GM23338 (cell line): ENCODE measurements around the gene TCF20. TPM values are rescaled to one million over a fixed set of nuclear protein-coding genes. Genes with fewer than 3 reads are reported as not detected.

Experiments used
- ATAC-seq: fragments of 200-7000 bp; cut with Tn5 transposase; 3 replicates; pipeline ENCODE4 v1.9.1; 2020
- DNase-seq: peaks from one replicate; pipeline ENCODE4 v3.0.0-alpha.2; 2015; ENCODE audit warnings: low spot score
- H2AFZ ChIP-seq: fragments of 200-600 bp; sonication (generic); 2 replicates; pipeline ENCODE4 v1.8.0; 2016; ENCODE audit warnings: antibody characterized with exemption, mild to moderate bottlenecking, moderate library complexity
- H3F3A ChIP-seq: fragments of 200-600 bp; sonication (generic); replicated peaks from 2 replicates; pipeline ENCODE4 v1.8.0; 2017; ENCODE audit warnings: antibody characterized with exemption, mixed run types, low read depth
- H3K27ac ChIP-seq: fragments of 200-600 bp; sonication (generic); 2 replicates; pipeline ENCODE4 v1.6.1; 2016; ENCODE audit warnings: low read depth
- H3K27me3 ChIP-seq: fragments of 200-600 bp; sonication (generic); 2 replicates; pipeline ENCODE4 v1.8.0; 2016; ENCODE audit warnings: mild to moderate bottlenecking, mixed run types, moderate library complexity; ENCODE audit not compliant: insufficient read depth
- H3K36me3 ChIP-seq: fragments of 200-600 bp; sonication (generic); 2 replicates; pipeline ENCODE4 v1.8.0; 2016; ENCODE audit warnings: mild to moderate bottlenecking; ENCODE audit not compliant: insufficient read depth
- H3K4me1 ChIP-seq: fragments of 200-600 bp; sonication (generic); 2 replicates; pipeline ENCODE4 v1.8.0; 2016; ENCODE audit warnings: mild to moderate bottlenecking, moderate library complexity; ENCODE audit not compliant: insufficient read depth
- H3K4me2 ChIP-seq: fragments of 200-600 bp; sonication (generic); 2 replicates; pipeline ENCODE4 v1.7.1; 2017; ENCODE audit warnings: mixed run types
- H3K4me3 ChIP-seq: fragments of 200-600 bp; sonication (generic); 2 replicates; pipeline ENCODE4 v1.6.1; 2016; ENCODE audit warnings: mixed run types
- H3K79me2 ChIP-seq: fragments of 200-600 bp; sonication (generic); replicated peaks from 2 replicates; pipeline ENCODE4 v1.8.0; 2017; ENCODE audit warnings: mild to moderate bottlenecking; ENCODE audit not compliant: insufficient read depth
- H3K9me2 ChIP-seq: fragments of 200-600 bp; sonication (generic); 2 replicates; pipeline ENCODE4 v1.8.0; 2017; ENCODE audit not compliant: insufficient read depth
- H4K20me1 ChIP-seq: fragments of 200-600 bp; sonication (generic); replicated peaks from 2 replicates; pipeline ENCODE4 v1.8.0; 2017; ENCODE audit warnings: mild to moderate bottlenecking; ENCODE audit not compliant: insufficient read depth
- H3K27ac Mint-ChIP-seq: 2 replicates; pipeline ENCODE4 v1.8.0; 2020; ENCODE audit warnings: inconsistent platforms, mild to moderate bottlenecking, moderate library complexity, mixed read lengths
- H3K27me3 Mint-ChIP-seq: 3 replicates; pipeline ENCODE4 v1.8.0; 2022; ENCODE audit warnings: low read depth, mild to moderate bottlenecking, moderate library complexity, mixed read lengths, inconsistent platforms; ENCODE audit not compliant: insufficient read depth, poor library complexity
- H3K36me3 Mint-ChIP-seq: 3 replicates; pipeline ENCODE4 v1.8.0; 2021; ENCODE audit warnings: low read depth, mild to moderate bottlenecking, inconsistent platforms, moderate library complexity, mixed read lengths
- H3K4me1 Mint-ChIP-seq: 3 replicates; pipeline ENCODE4 v1.8.0; 2020; ENCODE audit warnings: mild to moderate bottlenecking, inconsistent platforms, mixed read lengths
- H3K4me3 Mint-ChIP-seq: 3 replicates; pipeline ENCODE4 v1.8.0; 2021; ENCODE audit warnings: moderate library complexity, mild to moderate bottlenecking, inconsistent platforms, mixed read lengths
- H3K9me3 Mint-ChIP-seq: 3 replicates; pipeline ENCODE4 v1.8.0; 2020; ENCODE audit warnings: moderate library complexity, mild to moderate bottlenecking, inconsistent platforms, mixed read lengths
- CREB1 ChIP-seq: fragments of 250-450 bp; sonication (Bioruptor Pico); IDR thresholded peaks from 2 replicates; pipeline ENCODE4 v1.5.0; 2020; ENCODE audit warnings: low read depth, mild to moderate bottlenecking, moderate library complexity
- EZH2 ChIP-seq: fragments of 200-600 bp; sonication (generic); IDR thresholded peaks from one replicate; pipeline ENCODE4 v1.8.0; 2017; ENCODE audit warnings: antibody characterized with exemption, mild to moderate bottlenecking, low read depth; ENCODE audit not compliant: unreplicated experiment
- STAT1 ChIP-seq: IDR thresholded peaks from one replicate; pipeline ENCODE4 v1.6.1; 2016; ENCODE audit warnings: antibody characterized with exemption; ENCODE audit not compliant: unreplicated experiment
- polyA plus RNA-seq: library from polyadenylated mRNA; unstranded; fragments of >200 nt; fragmentation: Nextera tagmentation; extraction: Ambion mirVana; gene quantifications from 2 replicates; pipeline ENCODE4 v1.2.1, GENCODE V29; 2016
- total RNA-seq: library from RNA; depleted of rRNA; stranded (reverse); fragments of >200 nt; shearing (Covaris generic); gene quantifications from 2 replicates; pipeline ENCODE4 v1.2.3, GENCODE V29; 2014
- TF ChIP-seq, protein P1 (sequence below), 2 experiments: fragments of 200-600 bp in 1 of 2; sonication (generic) in 1 of 2; conservative IDR thresholded peaks; 2 replicates each; pipeline versions ENCODE4 v1.5.1 to v1.6.1; 2016 to 2017; ENCODE audit warnings: antibody characterized with exemption in 2 of 2, low read depth in 2 of 2, mild to moderate bottlenecking in 2 of 2, moderate library complexity in 1 of 2
- TF ChIP-seq, protein P2 (sequence below): IDR thresholded peaks from one replicate; pipeline ENCODE4 v1.6.1; 2018; ENCODE audit warnings: antibody characterized with exemption; ENCODE audit not compliant: unreplicated experiment
- TF ChIP-seq, protein P3 (sequence below): IDR thresholded peaks from 2 replicates; pipeline ENCODE4 v1.6.1; 2016; ENCODE audit warnings: antibody characterized with exemption
- TF ChIP-seq, protein P4 (sequence below): fragments of 250-450 bp; sonication (Bioruptor Pico); IDR thresholded peaks from 2 replicates; pipeline ENCODE4 v1.5.0; 2020; ENCODE audit warnings: mild to moderate bottlenecking, moderate library complexity

The TCF20 gene
- total and polyA plus RNA-seq, 2 experiments from 2014 or later, result 6.4 to 68.7 TPM

DNA sequence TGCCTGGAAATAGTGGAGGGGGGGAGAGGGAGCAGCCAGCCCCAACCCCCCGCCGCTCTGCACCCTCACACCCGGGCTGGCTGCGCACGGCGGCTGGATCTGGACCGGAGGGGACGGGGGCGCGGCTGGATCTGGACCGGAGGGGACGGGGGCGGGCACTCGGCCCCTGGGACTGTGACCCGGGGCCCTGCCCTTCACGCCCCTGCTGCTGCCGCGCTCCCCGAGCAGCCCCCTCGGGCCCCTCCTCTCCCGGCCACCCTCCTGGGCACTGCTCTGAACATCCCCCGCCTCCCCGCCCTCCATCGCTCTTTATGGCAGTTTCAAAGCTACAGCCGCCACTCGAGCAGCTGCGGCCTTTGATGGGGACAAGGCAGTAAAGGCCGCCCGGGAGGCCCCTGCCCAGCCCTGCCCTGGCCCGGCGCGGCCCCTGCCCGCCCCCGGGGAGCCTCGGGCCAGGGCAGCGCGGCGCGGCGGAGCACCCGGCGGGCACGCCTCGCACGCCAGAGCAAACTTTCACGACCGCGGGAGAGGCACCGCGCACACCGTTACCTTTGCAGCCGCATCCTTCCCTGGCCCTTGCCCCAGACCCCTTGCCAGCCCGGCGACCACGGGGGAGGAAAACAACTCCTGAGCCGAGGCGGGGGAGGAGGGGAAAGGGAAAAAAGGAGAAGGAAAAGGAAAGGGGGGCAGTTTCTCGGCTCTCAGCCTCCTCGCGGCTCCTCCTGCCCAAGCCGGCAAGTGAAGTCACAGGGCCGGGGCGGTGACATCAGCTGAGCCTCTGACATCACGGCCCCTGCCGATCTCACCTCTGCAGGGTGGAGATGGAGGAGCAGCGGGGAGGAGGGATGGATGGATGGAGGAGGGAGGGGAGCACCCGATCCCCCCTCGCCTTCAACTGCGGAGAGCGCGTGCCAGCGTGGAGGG is 13.1 kb upstream of the TCF20 start:
- 0 out of 2 replicates have a peak overlapping the region, but pooled peaks have one; percentile 63 for H2AFZ ChIP-seq
- peak; percentile 52 for ATAC-seq
- H3K4me3 ChIP-seq, result peak overlapping the region; percentile 61
- no peaks in the 10 kb centered on the region for H3F3A ChIP-seq
- Mint-ChIP-seq H3K27me3 (peaks cover 41% of the 10 kb centered on the region), H3K27ac (no peak overlapping the region), H3K36me3 (no peaks in the 10 kb centered on the region), H3K4me3 (peak overlapping the region; percentile 67), H3K9me3 (no peaks in the 10 kb centered on the region; the same call in 2 of the 3 replicates), H3K4me1 (peaks cover 15% of the 10 kb centered on the region)
- H3K4me2 ChIP-seq, result peak overlapping the region; percentile 90
- TF ChIP-seq STAT1 (no peak), EZH2 (no peak), CREB1 (CRISPR knock-in tag) (peak; percentile 94)
- TF ChIP-seq, protein P1, sequence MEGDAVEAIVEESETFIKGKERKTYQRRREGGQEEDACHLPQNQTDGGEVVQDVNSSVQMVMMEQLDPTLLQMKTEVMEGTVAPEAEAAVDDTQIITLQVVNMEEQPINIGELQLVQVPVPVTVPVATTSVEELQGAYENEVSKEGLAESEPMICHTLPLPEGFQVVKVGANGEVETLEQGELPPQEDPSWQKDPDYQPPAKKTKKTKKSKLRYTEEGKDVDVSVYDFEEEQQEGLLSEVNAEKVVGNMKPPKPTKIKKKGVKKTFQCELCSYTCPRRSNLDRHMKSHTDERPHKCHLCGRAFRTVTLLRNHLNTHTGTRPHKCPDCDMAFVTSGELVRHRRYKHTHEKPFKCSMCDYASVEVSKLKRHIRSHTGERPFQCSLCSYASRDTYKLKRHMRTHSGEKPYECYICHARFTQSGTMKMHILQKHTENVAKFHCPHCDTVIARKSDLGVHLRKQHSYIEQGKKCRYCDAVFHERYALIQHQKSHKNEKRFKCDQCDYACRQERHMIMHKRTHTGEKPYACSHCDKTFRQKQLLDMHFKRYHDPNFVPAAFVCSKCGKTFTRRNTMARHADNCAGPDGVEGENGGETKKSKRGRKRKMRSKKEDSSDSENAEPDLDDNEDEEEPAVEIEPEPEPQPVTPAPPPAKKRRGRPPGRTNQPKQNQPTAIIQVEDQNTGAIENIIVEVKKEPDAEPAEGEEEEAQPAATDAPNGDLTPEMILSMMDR (conservative IDR thresholded peaks at IDR 0.05; ENCODE audit: low read depth in 2 of 2), result no peak
- TF ChIP-seq, protein P2, sequence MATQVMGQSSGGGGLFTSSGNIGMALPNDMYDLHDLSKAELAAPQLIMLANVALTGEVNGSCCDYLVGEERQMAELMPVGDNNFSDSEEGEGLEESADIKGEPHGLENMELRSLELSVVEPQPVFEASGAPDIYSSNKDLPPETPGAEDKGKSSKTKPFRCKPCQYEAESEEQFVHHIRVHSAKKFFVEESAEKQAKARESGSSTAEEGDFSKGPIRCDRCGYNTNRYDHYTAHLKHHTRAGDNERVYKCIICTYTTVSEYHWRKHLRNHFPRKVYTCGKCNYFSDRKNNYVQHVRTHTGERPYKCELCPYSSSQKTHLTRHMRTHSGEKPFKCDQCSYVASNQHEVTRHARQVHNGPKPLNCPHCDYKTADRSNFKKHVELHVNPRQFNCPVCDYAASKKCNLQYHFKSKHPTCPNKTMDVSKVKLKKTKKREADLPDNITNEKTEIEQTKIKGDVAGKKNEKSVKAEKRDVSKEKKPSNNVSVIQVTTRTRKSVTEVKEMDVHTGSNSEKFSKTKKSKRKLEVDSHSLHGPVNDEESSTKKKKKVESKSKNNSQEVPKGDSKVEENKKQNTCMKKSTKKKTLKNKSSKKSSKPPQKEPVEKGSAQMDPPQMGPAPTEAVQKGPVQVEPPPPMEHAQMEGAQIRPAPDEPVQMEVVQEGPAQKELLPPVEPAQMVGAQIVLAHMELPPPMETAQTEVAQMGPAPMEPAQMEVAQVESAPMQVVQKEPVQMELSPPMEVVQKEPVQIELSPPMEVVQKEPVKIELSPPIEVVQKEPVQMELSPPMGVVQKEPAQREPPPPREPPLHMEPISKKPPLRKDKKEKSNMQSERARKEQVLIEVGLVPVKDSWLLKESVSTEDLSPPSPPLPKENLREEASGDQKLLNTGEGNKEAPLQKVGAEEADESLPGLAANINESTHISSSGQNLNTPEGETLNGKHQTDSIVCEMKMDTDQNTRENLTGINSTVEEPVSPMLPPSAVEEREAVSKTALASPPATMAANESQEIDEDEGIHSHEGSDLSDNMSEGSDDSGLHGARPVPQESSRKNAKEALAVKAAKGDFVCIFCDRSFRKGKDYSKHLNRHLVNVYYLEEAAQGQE, result no peak
- TF ChIP-seq, protein P3, sequence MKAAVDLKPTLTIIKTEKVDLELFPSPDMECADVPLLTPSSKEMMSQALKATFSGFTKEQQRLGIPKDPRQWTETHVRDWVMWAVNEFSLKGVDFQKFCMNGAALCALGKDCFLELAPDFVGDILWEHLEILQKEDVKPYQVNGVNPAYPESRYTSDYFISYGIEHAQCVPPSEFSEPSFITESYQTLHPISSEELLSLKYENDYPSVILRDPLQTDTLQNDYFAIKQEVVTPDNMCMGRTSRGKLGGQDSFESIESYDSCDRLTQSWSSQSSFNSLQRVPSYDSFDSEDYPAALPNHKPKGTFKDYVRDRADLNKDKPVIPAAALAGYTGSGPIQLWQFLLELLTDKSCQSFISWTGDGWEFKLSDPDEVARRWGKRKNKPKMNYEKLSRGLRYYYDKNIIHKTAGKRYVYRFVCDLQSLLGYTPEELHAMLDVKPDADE, result no peak
- TF ChIP-seq, protein P4, sequence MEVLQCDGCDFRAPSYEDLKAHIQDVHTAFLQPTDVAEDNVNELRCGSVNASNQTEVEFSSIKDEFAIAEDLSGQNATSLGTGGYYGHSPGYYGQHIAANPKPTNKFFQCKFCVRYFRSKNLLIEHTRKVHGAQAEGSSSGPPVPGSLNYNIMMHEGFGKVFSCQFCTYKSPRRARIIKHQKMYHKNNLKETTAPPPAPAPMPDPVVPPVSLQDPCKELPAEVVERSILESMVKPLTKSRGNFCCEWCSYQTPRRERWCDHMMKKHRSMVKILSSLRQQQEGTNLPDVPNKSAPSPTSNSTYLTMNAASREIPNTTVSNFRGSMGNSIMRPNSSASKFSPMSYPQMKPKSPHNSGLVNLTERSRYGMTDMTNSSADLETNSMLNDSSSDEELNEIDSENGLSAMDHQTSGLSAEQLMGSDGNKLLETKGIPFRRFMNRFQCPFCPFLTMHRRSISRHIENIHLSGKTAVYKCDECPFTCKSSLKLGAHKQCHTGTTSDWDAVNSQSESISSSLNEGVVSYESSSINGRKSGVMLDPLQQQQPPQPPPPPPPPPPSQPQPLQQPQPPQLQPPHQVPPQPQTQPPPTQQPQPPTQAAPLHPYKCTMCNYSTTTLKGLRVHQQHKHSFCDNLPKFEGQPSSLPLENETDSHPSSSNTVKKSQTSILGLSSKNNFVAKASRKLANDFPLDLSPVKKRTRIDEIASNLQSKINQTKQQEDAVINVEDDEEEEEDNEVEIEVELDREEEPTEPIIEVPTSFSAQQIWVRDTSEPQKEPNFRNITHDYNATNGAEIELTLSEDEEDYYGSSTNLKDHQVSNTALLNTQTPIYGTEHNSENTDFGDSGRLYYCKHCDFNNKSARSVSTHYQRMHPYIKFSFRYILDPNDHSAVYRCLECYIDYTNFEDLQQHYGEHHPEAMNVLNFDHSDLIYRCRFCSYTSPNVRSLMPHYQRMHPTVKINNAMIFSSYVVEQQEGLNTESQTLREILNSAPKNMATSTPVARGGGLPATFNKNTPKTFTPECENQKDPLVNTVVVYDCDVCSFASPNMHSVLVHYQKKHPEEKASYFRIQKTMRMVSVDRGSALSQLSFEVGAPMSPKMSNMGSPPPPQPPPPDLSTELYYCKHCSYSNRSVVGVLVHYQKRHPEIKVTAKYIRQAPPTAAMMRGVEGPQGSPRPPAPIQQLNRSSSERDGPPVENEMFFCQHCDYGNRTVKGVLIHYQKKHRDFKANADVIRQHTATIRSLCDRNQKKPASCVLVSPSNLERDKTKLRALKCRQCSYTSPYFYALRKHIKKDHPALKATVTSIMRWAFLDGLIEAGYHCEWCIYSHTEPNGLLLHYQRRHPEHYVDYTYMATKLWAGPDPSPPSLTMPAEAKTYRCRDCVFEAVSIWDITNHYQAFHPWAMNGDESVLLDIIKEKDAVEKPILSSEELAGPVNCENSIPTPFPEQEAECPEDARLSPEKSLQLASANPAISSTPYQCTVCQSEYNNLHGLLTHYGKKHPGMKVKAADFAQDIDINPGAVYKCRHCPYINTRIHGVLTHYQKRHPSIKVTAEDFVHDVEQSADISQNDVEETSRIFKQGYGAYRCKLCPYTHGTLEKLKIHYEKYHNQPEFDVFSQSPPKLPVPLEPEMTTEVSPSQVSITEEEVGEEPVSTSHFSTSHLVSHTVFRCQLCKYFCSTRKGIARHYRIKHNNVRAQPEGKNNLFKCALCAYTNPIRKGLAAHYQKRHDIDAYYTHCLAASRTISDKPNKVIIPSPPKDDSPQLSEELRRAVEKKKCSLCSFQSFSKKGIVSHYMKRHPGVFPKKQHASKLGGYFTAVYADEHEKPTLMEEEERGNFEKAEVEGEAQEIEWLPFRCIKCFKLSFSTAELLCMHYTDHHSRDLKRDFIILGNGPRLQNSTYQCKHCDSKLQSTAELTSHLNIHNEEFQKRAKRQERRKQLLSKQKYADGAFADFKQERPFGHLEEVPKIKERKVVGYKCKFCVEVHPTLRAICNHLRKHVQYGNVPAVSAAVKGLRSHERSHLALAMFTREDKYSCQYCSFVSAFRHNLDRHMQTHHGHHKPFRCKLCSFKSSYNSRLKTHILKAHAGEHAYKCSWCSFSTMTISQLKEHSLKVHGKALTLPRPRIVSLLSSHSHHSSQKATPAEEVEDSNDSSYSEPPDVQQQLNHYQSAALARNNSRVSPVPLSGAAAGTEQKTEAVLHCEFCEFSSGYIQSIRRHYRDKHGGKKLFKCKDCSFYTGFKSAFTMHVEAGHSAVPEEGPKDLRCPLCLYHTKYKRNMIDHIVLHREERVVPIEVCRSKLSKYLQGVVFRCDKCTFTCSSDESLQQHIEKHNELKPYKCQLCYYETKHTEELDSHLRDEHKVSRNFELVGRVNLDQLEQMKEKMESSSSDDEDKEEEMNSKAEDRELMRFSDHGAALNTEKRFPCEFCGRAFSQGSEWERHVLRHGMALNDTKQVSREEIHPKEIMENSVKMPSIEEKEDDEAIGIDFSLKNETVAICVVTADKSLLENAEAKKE (CRISPR knock-in tag), result no peak
- no peak overlapping the region for H3K27ac ChIP-seq
- no peaks in the 10 kb centered on the region for H3K79me2 ChIP-seq
- H4K20me1 ChIP-seq, result peaks cover 9% of the 10 kb centered on the region
- peaks cover 54% of the 10 kb centered on the region for H3K27me3 ChIP-seq
- H3K36me3 ChIP-seq, result no peaks in the 10 kb centered on the region
- no peak for DNase-seq
- H3K9me2 ChIP-seq, result no peaks in the 10 kb centered on the region
- peaks cover 7% of the 10 kb centered on the region for H3K4me1 ChIP-seq
